Tibial artery (tissue), 4 donors: ENCODE results near the gene TCF21.
A peak's percentile ranks its signal among the peaks of the same experiment; 100 is the strongest.
"Not testable (repeated sequence)": the region's sequence is repeated elsewhere in the genome, so short reads cannot be mapped to it uniquely, and the experiment has no call there.

Source experiments
- DNase-seq, 2 donors: peaks; one replicate each; pipeline ENCODE4 v3.0.0-alpha.2; 2019
- H3K27ac ChIP-seq, 2 donors: fragments of 200-600 bp; sonication (generic) in 1 of 2; 1 replicate in 1 of 2; 2 replicates in 1 of 2; pipeline ENCODE4 v1.5.1; 2018 to 2019; ENCODE audit warnings: mild to moderate bottlenecking in 1 of 2
- H3K27me3 ChIP-seq, 2 donors: fragments of 200-600 bp; sonication (generic) in 1 of 2; one replicate each; pipeline versions ENCODE4 v1.5.1 to v1.6.0; 2016 to 2019
- H3K36me3 ChIP-seq, 3 donors: fragments of 200-600 bp; sonication (generic) in 2 of 3; one replicate each; pipeline ENCODE4 v1.5.1; 2016 to 2019; ENCODE audit warnings: mild to moderate bottlenecking in 2 of 3
- H3K4me1 ChIP-seq, 4 donors: fragments of 200-600 bp; sonication (generic) in 2 of 4; 1 replicate in 3 of 4; 2 replicates in 1 of 4; pipeline ENCODE4 v1.5.1; 2016 to 2019
- H3K4me3 ChIP-seq, 2 donors: fragments of 200-600 bp; sonication (generic) in 1 of 2; 1 replicate in 1 of 2; 2 replicates in 1 of 2; pipeline ENCODE4 v1.5.1; 2018 to 2019; ENCODE audit warnings: mild to moderate bottlenecking in 2 of 2
- H3K9me3 ChIP-seq, 3 donors: fragments of 200-600 bp; sonication (generic) in 1 of 3; one replicate each; pipeline ENCODE4 v1.5.1; 2016 to 2019
- CTCF ChIP-seq, 2 experiments: fragments of 200-600 bp in 1 of 2; fragments of 450-650 bp in 1 of 2; IDR thresholded peaks; one replicate each; pipeline ENCODE4 v1.5.1; 2017 to 2019; ENCODE audit warnings: antibody characterized with exemption in 2 of 2, mild to moderate bottlenecking in 1 of 2, moderate library complexity in 1 of 2
- intact Hi-C: fragments of 100-400 bp; cut with DNase I; formaldehyde crosslinking; loops from one replicate; pipeline ENCODE4 v1.15.0; 2023; ENCODE audit warnings: low total_unique reads

The TCF21 gene

GRCh38 chr6:133918208-133918930, 29.5 kb downstream of the TCF21 start:
- DNase-seq, result no peak
- no peaks in the 10 kb centered on the region for H3K9me3 ChIP-seq
- peaks cover 0 to 7% of the 10 kb centered on the region in 2 donors for H3K27me3 ChIP-seq
- TF ChIP-seq CTCF (IDR thresholded peaks at IDR 0.05), result no peak
- H3K4me3 ChIP-seq, result no peak overlapping the region
- H3K36me3 ChIP-seq, result no peaks in the 10 kb centered on the region
- H3K4me1 ChIP-seq, result no peaks in the 10 kb centered on the region
- intact Hi-C loops, result loop anchor here (2.0 kb wide), 1 partner anchor 350 kb away; no protein-coding TSS in a partner anchor
- no peak overlapping the region for H3K27ac ChIP-seq

- Histone ChIP-seq H3K36me3 (no peaks in the 10 kb centered on the region), H3K27me3 (peaks cover 0 to 7% of the 10 kb centered on the region in 2 donors), H3K27ac (no peak overlapping the region), H3K4me3 (no peak overlapping the region), H3K4me1 (no peaks in the 10 kb centered on the region), H3K9me3 (no peaks in the 10 kb centered on the region)
- intact Hi-C loops, result loop anchor here (2.0 kb wide), 1 partner anchor 351 kb away; no protein-coding TSS in a partner anchor
- no peak for TF ChIP-seq CTCF (IDR thresholded peaks at IDR 0.05)
- DNase-seq, result no peak
Measured at GRCh38 chr6:133919362-133919761, 30.4 kb downstream of the TCF21 start.

DNA sequence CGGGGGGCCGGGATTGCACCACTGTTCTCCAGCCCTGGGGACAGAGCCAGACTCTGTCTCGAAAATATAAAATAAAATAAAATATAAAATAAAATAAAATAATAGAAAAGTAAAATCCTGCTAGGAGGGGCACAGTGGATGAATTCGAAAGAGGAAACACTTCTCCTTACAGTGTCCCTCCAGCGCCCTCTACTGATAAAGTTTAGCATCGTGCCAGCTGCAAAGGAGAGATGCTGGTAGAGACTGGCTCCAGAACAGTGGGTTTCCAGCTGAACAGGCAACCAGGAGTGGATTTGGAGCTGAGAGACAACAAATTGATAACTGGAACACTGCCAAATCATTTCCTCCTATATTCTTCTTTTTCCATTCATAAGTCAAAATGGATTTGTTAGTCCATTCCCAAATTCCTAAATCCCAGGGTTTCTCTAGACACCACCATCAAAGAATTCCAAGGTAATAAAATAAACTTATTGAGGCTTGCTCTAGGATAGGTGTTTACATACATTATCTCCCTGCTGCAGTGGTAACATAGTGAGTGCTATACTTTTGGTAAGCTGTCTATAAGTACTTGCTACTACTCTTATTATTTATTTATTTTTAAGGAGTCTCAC, 32.4 kb downstream of the TCF21 start:
- H3K27ac ChIP-seq, result no peak overlapping the region
- H3K4me3 ChIP-seq, result no peak overlapping the region
- intact Hi-C loops, result loop anchor here (2.0 kb wide), 1 partner anchor 171 kb away; no protein-coding TSS in a partner anchor
- no peaks in the 10 kb centered on the region for H3K9me3 ChIP-seq
- peaks cover 0 to 7% of the 10 kb centered on the region in 2 donors for H3K27me3 ChIP-seq
- H3K36me3 ChIP-seq, result no peaks in the 10 kb centered on the region
- no peaks in the 10 kb centered on the region for H3K4me1 ChIP-seq
- TF ChIP-seq CTCF (IDR thresholded peaks at IDR 0.05), result peak; percentile 73 to 88
- DNase-seq, result peak; percentile 86 to 92

- Histone ChIP-seq H3K9me3 (no peaks in the 10 kb centered on the region), H3K27ac (no peak overlapping the region), H3K36me3 (no peaks in the 10 kb centered on the region), H3K27me3 (peaks cover 0 to 7% of the 10 kb centered on the region in 2 donors), H3K4me1 (no peaks in the 10 kb centered on the region), H3K4me3 (no peak overlapping the region)
- peak; percentile 83 to 92 for TF ChIP-seq CTCF (IDR thresholded peaks at IDR 0.05)
- intact Hi-C loops, result no loop called here
- peak; percentile 74 to 77 for DNase-seq
Measured at GRCh38 chr6:133923938-133924593, 35.2 kb downstream of the TCF21 start.

DNA sequence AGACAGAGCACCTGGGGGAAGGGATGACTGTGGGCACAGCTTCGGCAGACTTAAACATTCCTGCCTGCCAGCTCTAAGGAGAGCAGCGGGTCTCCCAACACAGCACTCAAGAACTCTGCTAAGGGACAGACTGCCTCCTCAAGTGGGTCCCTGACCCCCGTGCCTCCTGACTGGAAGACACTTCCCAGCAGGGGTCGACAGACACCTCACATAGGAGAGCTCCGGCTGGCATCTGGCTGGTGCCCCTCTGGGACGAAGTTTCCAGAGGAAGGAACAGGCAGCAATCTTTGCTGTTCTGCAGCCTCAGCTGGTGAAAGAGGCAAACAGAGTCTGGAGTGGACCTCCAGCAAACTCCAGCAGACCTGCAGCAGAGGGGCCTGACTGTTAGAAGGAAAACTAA, 42.3 kb downstream of the TCF21 start:
- H3K36me3 ChIP-seq, intact Hi-C loops, H3K4me3 ChIP-seq, H3K27ac ChIP-seq, H3K9me3 ChIP-seq, DNase-seq, H3K4me1 ChIP-seq, H3K27me3 ChIP-seq: not testable (repeated sequence)

DNA sequence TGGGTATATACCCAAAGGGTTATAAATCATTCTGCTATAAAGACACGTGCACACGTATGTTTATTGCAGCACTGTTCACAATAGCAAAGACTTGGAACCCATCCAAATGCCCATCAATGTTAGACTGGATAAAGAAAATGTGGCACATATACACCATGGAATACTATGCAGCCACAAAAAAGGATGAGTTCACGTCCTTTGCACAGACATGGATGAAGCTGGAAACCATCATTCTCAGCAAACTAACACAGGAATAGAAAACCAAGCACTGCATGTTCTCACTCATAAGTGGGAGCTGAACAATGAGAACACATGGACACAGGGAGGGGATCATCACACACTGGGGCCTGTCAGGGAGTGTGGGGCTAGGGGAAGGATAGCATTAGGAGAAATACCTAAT, 47.4 kb downstream of the TCF21 start:
- H3K4me3 ChIP-seq, H3K4me1 ChIP-seq, H3K36me3 ChIP-seq, intact Hi-C loops, H3K27ac ChIP-seq, DNase-seq, H3K27me3 ChIP-seq, H3K9me3 ChIP-seq: not testable (repeated sequence)
